NCI-H2029 (cell line): ENCODE results near the gene RBM28.

Experiments
- DNase-seq: peaks from one replicate; lab custom pipeline; 2025; lab: John Stamatoyannopoulos, UW

The RBM28 gene

DNA sequence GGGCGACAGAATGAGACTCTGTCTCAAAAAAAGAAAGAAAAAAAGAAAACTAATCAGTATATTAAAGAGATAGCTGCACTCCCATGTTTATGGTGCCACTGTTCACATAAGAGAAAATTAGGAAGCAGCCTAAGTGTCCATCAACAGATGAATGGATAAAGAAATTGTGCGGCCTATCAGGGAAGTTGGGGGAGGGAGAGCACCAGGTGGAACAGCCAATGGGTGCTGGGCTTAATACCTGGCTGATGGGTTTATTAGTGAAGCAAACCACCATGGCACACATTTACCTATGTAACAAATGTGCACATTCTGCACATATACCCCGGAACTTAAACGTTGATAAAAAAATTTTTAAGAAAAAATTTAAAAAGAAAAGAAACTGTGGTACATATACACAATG, 26.8 kb upstream of the RBM28 start:
- no peak for DNase-seq

DNA sequence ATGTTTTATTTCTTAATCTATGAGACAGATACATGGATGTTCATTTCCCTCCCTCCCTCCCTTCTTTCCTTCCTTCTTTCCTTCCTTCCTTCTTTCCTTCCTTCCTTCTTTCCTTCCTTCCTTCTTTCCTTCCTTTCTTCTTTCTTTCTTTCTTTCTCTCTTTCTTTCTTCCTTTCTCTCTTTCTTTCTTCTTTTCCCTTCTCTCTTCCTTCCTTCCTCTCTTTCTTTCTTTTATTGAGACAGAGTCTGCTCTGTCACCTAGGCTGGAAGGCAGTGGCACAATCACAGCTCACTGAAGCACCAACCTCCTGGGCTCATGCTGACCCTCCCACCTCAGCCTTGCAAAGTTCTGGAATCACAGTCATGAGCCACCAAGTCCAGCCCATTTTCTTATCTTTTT, 23.3 kb upstream of the RBM28 start:
- DNase-seq, result no peak

DNA sequence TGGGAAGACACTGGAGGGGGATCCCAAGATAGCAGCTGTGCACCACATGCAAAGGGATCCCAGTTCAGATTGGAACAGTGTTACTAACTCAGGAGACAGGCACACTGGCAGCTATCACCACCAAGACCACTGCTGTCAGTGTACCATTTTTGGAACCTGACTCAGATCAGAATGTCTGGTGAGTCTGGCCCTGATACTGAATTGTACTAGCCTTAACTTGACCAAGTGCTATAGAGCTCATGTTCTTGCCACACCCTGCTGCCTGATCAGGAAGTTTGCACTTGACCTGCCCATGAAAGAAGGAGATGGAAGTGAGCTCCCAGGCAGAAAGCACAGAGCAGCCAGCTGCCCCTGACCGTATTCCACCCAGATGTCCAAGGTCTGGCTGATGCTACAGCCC, 22.6 kb upstream of the RBM28 start:
- DNase-seq, result no peak

DNA sequence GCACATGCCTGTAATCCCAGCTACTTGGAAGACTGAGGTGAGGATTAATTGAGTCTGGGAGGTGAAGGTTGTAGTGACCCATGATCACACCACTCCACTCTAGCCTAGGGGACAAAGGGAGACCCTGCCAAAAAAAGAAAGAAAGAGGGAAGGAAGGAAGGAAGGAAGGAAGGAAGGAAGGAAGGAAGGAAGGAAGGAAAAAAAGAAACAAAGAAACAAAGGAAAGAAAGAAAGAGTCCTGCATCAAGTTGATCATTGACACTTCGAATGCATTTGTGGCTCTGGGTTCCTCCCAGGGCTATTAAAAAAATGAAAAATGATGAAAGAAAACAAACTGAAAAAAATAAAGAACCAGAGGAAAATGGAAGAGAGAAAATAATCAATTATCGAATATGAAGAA, 21.7 kb upstream of the RBM28 start:
- no peak for DNase-seq

DNA sequence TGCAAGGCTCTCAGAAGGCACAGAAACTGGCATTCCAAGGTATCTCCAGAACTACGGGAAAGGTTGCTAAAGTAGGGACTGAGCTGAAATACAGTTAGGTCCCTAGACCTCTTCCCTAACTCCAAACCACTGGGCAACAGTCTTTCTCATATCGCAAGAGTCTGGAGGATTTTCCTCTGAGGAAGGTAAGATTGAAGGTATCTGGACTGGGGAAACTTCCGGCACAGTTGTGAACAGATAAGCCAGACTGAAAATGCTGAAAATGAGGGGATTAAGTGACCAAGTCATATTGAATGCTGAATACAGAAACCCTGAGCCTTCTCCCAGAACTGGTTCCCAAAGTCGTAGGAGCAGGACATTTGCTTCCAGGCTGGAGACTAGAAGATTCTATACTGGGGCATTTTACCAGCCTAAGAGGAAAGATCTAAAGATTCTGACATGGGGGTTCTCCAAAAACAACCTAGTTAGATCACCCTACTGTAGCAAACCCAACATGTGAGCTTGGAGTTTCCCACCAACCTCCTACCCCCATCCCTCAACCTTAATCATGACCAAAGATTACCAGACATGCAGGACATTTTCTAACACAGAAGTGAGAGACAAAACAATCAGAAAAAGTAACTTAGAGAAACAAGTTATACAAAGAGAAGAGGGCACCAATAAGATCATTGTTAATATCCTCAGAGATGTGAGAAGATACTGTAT, 20.6 kb upstream of the RBM28 start:
- DNase-seq, result no peak

DNA sequence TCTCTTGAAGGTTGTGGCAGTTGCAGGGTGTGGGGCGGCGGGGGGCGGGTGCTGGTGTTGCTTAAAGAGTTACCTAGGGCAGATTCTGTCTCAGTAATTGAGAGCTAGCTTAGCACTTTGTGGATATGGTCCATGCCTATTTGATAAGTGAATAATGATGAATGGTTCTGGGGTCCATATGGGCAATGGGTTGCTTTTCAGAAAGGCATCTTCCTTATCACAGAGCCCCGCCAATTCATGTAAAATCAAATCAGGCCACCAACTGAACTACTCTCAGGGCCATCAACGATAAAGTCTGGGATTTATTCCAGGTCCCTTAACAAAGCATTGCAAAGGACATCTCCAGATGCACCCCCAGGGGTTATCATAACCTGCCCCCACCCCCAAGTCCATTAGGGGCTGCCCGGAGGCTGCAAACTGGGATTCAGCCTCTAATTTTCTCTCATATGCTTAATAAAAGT, 19.6 kb upstream of the RBM28 start:
- no peak for DNase-seq

DNA sequence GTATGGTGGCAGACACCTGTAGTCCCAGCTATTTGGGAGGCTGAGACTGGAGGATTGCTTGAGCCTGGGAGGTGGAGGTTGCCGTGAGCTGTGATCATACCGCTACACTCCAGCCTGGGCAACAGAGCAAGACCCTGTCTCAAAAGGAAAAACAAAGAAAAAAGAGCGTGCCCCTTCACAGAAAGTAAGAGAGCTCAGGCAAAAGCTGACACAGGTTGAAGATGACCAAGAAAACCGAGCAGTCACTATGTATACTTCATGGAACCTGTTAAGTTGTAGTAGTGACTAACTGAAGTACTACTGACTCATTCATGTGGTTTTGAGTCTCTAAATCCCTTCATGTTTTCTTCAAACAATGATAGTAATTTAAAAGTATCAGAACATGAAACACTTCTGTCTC, 19.0 kb upstream of the RBM28 start:
- DNase-seq, result no peak

DNA sequence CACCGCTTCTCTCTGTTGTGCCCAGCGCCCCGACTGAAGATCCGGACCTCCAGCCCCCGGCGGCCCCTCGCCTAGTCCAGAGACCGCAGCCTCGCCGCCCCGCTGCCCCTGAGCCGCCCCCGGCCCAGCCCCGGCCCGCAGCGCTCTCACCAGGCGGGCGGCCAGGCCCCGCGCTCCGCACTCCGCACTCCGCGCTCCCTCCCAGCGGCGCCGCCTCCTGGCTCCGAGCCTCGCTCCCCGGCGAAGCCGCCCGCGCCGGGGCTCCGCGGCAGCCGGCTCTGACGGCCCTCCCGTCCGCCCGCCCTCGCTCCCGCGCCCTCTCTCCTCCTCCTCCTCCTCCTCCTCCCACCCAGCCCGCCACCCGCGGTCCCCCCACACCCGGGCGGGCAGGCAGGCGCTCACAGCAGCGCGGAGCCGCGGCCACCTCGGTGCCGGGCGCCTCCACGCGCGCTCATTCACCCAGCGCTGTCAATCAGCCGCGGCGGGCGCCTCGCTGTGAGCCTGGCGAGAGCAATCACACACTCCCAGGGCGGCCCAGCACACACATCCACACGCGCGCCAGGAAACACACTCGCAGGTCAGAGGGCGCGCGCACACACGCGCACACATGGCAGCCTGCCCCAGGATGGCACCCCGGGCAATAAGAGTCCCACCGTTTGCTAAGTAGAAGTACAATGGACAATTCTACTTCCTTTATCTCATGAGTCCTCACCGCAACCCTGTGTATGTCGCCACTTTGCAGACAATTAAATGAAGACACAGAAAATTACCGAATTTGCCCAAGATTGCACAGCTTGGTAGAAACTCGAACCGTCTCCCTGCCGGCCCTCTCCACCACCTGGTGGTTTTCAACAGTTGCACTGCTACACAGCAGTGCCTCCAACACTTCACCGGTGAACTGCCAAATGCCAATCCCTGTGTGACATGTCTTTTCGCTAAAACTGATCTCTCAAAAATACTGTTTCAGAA, 18.0 kb upstream of the RBM28 start, which contains the start of gene PRRT4:
PRRT4 (minus strand) TSS at position 280 of the 969 bp plus-strand sequence.
- no peak for DNase-seq

DNA sequence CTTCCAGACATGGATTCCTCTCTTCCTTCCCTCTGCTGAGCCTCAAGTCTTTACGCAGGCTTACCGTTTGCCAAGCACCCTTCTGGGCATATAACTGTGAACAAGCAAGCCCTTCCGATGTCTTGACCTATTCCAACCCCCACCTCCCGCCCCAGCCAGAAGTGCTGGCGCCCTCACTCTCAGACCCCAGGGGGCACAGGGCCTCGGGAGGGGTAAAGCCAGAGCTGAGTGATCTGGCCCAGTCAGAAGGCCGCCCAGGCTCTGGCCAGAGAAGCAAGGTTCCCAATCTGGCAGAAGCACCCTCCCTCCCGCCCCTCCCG, 16.6 kb upstream of the RBM28 start:
- DNase-seq, result no peak

DNA sequence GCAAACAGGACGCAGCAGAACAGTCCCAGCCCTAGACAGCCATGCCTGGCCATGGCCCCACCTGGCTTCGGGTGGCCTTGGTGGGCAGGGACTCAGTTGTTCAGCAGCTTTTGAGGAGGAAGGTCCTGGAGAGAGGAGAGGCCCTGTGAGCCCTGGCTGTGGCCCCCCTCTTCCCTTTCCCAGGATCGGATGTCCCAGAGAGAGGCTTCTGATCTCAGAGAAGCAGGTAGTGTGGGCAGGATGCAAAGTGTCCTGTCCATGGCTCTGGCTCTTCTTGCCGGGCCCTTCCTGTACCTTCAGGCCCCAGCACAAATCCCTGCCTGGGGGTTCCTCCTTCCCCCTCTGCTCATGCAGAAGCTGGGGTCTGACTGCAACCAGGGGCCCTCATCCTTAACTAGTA, 16.2 kb upstream of the RBM28 start:
- DNase-seq, result no peak

DNA sequence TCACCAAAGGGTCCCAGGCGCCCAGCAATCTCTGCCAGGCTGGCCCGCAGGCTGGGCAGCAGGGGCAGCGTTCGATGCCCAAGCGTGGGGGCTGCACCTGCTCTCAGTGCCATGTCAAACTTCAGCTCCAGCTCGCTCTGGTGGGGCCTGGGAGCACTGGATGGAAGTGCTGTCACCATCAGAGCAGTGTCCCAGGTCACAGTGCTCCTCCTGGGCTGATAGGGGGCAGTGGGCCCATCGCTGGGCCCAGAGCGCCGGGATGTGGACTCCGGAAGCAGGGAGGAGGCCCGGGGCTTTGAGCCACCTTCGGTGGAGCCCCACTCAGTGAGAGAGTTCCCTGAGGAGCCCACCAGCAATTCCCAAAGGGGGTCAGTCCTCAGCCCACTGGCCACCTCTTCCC, 15.6 kb upstream of the RBM28 start:
- DNase-seq, result no peak

DNA sequence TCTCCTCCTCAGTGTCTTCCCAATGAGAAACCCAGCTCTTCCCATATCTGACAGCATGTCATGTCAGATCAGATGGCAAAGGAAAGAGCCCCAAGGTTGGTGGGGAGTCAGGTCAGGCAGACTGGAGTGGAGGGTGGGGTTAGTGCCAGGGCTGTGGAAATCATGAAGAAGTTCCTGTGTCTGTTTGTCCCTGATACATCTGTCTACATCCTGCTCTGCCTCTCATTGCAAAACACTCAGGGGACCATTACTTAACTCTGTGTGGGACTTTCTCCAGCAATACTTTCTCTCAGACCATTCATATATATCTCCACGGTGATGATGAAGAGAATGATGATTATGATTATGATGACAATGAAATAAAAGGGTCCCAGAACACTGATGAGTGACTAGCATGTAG, 14.5 kb upstream of the RBM28 start:
- DNase-seq, result no peak

DNA sequence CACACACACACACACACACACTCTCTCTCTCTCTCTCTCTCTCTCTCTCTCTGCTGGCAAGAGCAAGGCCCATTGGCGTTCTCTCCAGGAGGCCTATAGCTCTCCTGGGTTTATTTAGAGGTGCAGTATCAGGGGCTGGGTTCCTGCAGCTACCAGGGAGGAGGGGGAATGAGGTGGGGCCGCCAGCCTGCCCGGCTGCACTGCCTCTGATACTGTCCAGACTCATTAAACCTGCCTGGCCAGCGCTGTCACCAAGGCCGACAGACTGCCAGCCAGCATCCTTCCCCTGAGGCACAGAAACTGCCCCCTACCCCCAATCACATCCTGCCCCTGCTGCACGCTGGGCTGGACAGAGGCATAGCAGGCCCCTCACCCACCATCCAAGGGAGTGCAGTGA, 13.5 kb upstream of the RBM28 start:
- DNase-seq, result no peak

DNA sequence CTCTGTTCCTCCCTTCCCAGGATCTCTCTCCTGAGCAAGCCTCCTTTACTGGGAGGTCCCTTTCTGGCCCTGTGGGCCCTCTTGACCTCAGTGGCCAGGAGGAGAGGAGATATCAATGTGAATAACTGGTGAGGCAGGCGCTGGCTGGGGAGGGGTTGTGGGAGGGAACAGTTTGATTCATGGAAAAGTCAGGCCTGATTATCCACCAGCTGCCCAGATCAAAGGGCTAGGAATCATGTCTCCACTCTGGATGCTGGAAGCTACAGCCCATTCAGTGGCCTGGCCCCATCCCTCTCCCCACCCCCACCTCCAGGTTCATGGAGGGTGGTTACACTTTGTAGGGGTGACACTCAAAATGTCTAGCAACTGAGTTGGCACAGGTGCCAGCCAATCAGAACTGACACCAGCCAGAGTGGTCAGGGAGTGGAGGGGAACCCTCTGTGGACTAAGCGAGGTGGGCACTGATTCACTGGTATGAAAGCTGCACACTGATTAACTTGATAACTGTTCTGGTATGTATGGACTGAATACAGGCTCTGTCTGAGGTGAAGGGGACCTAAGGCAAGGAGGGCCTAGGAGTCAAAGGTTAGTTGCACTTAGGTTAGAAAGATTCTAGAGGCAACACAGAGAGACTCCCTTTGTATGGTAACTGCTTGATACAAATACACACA, 13.0 kb upstream of the RBM28 start:
- DNase-seq, result no peak

DNA sequence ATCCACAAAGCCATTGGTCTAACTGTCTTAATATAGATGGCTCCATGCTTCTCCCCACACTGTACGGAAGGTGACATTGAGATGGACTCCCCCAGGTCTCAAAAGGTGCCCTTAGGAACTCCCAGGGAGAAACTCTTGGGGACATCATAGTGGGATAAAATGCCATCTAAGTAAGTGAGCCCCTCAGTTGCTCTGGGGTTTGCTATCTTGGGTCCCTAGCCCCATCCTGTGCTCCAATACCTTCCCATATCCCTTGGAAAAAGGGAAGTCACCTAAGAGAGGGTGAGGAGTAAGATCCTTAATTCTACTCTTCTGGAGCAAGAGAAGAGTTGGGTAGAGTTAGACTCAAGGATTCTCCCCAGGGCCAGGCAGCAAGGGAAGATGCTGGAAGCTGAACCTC, 9.9 kb upstream of the RBM28 start:
- DNase-seq, result no peak

DNA sequence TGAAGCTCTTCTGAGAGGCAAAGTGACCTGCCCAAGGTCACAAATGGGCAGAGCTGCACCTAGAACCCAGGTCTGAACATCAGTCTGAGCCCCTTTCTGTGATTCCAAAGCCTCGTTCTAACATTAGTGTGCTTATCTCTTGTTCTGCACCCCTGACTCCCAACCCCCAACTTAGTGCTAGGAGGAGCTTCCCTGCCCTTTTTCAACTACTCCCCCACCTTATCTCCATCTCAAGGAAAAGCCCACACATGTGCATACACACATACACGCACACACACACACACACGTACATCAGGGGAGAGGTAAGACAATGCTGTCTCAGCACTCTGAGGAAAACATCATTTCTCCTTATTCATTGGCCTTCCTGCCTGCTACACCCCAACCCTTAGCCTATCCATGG, 9.5 kb upstream of the RBM28 start:
- DNase-seq, result no peak

DNA sequence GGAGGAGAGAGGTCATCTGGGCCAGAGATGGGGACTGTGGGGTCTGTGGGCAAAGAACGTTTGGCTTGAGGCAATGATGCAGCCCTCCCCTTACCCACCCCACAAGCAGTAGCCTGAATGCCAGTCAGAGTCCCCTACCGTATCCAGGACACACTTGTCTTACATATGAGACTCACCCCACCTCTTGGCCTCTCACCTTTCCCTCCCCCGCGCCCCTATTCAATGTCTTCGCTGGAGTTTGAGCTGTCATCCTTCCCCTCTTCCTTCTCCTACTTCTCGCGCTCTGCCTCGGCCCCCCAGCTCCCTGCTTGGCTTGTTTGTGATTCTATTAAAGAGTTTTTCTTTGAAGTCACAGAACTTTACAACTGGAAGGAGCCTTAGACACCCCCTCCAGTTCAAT, 8.9 kb upstream of the RBM28 start:
- DNase-seq, result no peak

DNA sequence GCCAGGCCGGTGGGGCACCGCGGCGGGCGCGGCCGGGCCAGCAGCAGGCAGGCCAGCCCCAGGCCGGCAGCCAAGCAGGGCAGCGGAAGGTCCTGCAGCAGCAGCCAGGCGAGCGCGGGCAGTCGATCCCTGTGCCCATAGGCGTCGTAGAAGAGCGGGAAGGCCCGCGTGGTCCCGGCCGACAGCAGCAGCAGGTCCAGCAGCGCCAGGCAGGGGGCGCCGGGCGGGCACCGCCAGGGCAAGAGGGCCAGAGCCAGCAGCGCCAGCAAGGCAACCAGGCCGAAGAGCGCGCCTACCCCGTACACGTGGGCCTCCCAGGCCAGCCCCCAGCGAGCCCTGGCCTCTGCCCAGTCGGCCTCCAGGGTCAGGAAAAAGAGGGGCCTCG, 8.4 kb upstream of the RBM28 start:
- no peak for DNase-seq

DNA sequence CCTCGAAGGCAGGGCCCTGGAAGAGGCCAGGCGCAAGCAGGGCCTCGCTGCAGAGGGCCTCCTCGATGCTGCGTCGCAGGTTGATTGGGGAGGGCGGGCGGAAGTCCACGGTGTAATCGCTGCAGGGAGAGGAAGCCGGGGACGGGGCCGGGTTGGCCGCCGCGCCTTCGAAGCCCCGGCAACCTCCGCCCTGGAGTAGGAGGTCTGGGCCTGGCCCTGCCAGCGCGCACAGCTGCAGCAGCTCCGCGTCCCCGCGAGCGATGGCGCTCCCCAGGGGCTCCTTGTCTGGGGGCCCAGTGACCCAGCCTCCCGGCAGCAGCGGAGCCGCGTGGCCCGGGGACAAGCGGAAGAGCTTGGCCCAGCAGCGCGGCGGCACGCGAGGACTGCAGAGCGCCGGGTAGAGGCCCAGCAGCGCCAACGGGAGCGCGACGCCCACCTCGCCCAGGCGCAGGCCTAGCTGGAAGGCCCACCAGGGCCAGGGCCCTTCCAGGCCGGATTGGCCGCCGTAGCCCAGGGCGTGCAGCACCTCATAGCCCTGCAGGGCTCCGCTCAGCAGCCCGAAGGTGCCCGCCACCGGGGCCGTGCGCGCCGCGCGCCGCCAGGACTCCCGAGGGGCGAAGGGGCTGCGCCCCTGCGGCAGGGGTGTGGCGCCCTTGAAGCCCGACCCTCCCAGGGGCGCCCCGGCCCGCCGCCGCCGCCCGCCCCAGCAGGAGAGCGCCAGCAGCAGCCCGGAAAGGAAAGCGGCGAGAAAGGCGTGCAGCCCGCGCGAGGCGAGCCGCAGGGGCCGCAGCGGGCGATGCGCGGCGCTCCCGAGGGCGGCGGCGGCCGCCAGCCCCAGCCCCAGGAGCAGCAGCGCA, 7.8 kb upstream of the RBM28 start:
- DNase-seq, result no peak

DNA sequence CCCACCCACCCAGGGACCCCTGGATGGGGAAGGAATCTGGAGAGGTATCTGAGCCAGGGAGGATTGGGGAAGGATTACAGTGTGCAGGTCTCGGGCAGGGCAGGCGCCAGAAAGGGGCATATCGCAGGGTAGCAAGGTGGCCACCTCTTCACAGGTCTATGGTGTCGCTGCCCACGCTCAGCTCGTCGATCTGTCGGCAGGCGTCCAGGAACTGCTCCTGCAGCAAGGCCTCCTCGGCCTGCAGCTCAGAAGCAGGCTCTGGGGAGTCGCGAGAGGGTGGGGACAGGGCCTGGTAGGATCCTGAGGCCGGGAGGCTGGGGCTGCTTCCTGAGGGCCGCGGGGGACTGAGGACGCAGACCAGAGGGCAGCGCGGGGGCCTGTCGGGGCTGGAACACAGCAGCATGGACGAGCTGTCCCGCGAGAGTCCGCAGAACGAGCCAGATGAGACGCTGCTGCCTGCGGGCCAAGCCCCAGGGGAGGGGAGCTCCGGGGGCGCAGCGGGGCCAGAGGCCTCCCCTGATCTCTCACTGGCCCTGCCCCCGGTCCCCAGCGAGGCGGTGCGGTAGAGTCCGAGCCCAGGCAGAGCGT, 7.1 kb upstream of the RBM28 start:
- DNase-seq, result no peak

DNA sequence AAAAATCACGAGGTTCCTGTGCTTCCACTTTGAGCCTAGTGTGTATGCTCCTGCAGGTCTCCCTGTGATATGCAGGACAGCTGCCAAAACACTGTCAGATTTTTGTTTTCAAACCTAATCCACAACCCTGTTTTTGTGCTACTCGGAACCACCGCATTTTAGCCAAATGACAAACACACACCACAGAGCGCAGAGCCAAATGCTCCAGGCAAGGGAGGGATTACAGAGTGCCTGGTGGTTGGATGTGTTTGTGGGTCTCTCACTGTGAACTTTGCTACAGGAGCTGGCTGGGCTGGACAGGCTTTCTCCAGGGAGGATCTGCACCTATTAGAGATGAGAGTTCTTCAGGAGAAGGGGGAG, 5.7 kb upstream of the RBM28 start:
- DNase-seq, result no peak

DNA sequence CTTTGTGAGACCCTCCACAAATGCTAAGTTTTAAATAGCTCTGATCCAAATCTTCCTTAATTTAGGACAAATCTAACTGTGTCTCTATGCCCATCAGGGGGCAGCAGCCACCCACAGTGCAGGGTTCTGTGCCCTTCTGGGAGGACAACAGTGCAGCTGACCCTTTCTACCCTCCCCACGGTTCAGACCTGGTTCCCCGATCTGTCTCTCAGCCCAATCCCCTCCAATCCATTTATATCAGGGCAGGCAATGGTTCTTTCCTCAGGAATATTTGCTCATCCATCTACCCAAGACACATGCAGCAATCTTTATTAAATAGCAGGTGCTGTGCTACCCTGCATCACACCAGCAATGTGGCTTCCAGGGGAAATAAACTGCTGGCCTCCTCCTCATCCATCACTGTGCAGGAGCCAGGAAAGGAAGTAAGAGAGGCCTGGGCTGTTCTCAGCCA, 4.0 kb upstream of the RBM28 start:
- no peak for DNase-seq
